HFF-Myc (cell line): Measurements from ENCODE around the gene ZNF534.
"Not testable (repeated sequence)": the region's sequence is repeated elsewhere in the genome, so short reads cannot be mapped to it uniquely, and the experiment has no call there.

Experiments used
- DNase-seq: peaks from one replicate; pipeline ENCODE4 v3.0.0-alpha.2; 2011; ENCODE audit warnings: low read depth; ENCODE audit errors: extremely low read depth
- H3K4me3 ChIP-seq: replicated peaks from 2 replicates; pipeline ENCODE4 v1.5.1; 2011; ENCODE audit warnings: low read depth, mild to moderate bottlenecking, control low read depth, low read length
- CTCF ChIP-seq: IDR thresholded peaks from 2 replicates; pipeline ENCODE4 v1.5.1; 2012; ENCODE audit warnings: mild to moderate bottlenecking, low read depth, low read length, control low read depth; ENCODE audit errors: missing control alignments

The ZNF534 gene

DNA sequence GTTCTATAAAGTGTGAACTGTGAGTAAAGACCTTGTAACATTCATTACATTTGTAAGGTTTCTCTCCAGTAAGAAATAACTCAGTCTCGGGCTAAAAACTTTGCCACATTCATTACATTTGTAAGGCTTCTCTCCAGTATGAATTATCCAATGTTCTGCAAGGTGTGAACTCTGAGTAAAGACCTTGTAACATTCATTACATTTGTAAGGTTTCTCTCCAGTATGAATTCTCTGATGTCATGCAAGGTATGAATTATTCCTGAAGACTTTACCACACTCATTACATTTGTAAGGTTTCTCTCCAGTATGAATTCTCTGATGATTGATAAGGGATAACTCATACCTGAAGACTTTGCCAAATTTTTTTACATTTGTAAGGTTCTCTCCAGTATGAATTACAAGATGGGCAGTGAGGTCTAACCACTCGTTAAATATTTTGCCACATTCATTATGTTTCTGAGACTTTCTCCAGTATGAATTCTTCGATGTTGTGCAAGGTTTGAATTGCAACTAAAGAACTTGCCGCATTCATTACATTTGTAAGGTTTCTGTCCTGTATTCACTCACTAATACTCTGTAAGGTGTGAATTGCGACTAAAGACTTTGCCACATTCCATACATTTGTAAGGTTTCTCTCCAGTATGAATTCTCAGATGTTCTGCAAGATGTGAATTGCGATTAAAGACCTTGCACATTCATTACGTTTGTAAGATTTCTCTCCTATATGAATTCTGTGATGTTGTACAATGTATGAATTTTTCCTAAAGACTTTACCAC lies 45.6 kb downstream of the ZNF534 start:
- no peak overlapping the region for H3K4me3 ChIP-seq
- DNase-seq: no peak
- no peak for TF ChIP-seq CTCF

GRCh38 chr19:52484111-52484743 lies 55.3 kb downstream of the ZNF534 start:
- not testable (repeated sequence) for DNase-seq, H3K4me3 ChIP-seq

GRCh38 chr19:52485064-52485463 lies 56.1 kb downstream of the ZNF534 start:
- not testable (repeated sequence) for H3K4me3 ChIP-seq, DNase-seq

- H3K4me3 ChIP-seq, DNase-seq: not testable (repeated sequence)
Measured at GRCh38 chr19:52485561-52486240, 56.8 kb downstream of the ZNF534 start.

DNA sequence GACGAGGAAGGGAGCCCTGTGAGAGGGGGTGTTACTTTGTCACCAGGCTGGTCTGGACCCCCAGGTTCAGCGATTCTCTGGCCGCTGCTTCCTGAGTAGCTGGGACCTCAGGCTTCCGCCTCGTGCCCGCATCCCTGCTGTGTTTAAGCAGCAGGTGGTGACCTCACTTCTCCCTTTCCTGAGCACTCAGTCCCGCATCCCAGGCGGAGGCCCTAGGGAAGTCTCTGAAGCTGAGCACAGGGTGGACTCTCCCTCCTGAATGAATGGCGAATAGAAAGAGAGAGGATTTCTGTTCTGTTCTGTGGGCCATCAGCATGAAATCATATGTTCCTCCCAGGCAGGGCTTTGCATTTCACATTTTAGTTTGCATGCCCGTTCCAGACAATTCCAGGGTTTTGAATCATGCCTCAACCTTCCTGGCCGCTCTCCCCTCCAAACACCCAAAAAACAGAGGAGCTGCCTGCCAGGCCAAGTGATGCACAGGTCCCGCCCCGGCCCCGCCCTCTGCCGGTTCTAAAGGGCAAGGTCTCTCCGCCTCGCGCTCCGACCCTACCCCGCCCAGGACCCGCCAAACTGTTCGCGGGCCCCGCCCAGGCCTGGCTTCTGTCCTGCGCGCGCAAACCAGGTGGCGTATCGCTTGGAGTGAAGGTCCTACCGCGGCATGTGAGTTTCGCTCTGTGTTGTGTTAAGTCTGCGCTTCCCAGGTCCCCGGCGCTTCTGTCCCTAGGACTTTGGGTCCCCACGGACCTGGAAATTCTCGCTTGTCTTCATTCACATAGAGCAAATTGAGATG lies 63.4 kb downstream of the ZNF534 start:
- H3K4me3 ChIP-seq: no peak overlapping the region
- no peak for TF ChIP-seq CTCF
- DNase-seq: no peak

DNA sequence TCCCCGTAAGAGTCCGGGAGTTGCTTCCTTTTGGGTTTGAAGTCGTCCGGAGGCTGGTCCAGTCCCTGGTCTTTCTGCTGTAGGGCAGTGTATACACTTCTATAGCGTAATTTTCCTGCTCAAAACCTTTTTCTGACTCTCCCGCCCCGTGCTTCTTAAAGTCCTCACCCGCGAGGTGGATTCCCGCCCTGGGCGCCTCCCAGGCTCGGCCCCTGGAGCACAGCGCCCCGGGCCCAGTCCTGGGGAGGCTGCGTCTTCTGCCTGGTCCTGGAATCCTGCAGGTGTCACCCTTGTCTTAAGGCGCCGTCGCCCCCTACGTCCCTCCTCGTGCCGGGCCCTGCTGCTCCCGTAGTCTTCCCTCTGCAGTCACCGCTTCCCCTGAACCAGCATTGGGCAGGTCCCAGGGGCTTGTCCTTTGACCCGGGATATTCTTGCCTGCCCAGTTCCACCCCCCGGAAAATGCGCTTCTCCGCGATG lies 64.1 kb downstream of the ZNF534 start:
- H3K4me3 ChIP-seq: no peak overlapping the region
- DNase-seq: no peak
- no peak for TF ChIP-seq CTCF

- no peak for TF ChIP-seq CTCF
- no peak for DNase-seq
- no peak overlapping the region for H3K4me3 ChIP-seq
Measured at GRCh38 chr19:52494518-52494917, 65.6 kb downstream of the ZNF534 start.

GRCh38 chr19:52498571-52498970 lies 69.6 kb downstream of the ZNF534 start:
- TF ChIP-seq CTCF: no peak
- H3K4me3 ChIP-seq: no peak overlapping the region

DNA sequence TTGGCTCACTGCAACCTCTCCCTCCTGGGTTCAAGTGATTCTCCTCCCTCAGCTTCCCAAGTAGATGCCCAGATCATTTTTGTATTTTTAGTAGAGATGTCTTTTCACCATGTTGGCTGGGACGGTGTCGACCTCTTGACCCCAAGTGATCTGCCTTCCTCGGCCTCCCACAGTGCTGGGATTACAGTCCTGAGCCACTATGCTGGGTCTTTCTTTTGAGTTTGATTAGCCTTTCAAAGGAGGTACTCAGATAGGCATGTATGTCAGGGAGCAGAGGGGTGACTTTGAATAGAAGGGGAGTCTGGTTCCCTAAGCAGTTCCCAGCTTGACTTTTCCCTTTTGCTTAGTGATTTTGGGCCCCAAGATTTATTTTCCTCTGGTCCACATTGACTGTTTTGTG lies 71.5 kb downstream of the ZNF534 start:
- DNase-seq, H3K4me3 ChIP-seq: not testable (repeated sequence)

More at GRCh38 chr19:52498571-52498970, 69.6 kb downstream of the ZNF534 start:
- no peak for DNase-seq

DNA sequence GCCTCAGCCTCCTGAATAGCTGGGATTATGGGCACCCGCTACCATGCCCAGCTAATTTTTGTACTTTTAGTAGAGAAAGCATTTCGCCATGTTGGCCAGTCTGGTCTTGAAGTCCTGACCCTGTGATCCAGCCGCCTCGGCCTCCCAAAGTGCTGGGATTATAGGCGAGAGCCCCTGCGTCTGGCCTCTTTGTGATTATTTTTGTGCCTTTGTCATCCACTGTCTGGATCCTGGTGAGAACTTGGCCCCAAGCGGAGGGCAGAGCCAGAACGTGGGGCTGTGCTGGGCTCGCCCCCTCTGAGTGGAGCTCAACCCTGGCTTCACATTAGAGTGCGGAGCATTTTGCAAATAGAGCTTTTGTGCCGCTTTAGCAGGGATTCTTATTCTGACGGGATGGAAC lies 72.0 kb downstream of the ZNF534 start:
- not testable (repeated sequence) for H3K4me3 ChIP-seq

More for the DNA sequence above, 72.0 kb downstream of the ZNF534 start:
- DNase-seq: not testable (repeated sequence)
